SU-DHL-6 (cell line): ENCODE measurements around the gene TUBG1.

Source experiments
- H2AFZ ChIP-seq: fragments of 200-600 bp; sonication (generic); 2 replicates; pipeline ENCODE4 v1.6.1; 2014; ENCODE audit warnings: low read depth, mild to moderate bottlenecking, moderate library complexity, mixed read lengths, antibody characterized with exemption, low read length; ENCODE audit not compliant: severe bottlenecking
- H3F3A ChIP-seq: fragments of 200-600 bp; shearing (Covaris generic); 2 replicates; pipeline ENCODE4 v1.6.0; 2016; ENCODE audit warnings: antibody characterized with exemption, mild to moderate bottlenecking; ENCODE audit not compliant: insufficient read depth
- H3K27ac ChIP-seq: fragments of 200-600 bp; sonication (generic); 2 replicates; pipeline ENCODE4 v1.5.1; 2016; ENCODE audit warnings: low read depth, mild to moderate bottlenecking, low read length, moderate library complexity, mixed read lengths
- H3K27me3 ChIP-seq: fragments of 200-600 bp; sonication (generic), shearing (Covaris generic); 2 replicates; pipeline ENCODE4 v1.6.0; 2014; ENCODE audit warnings: mild to moderate bottlenecking, low read length
- H3K36me3 ChIP-seq: fragments of 200-600 bp; sonication (generic); 2 replicates; pipeline ENCODE4 v1.6.1; 2014; ENCODE audit warnings: mild to moderate bottlenecking, low read length, mixed read lengths
- H3K4me2 ChIP-seq: fragments of 300-600, 200-600 bp; shearing (Covaris generic), sonication (generic); 2 replicates; pipeline ENCODE4 v1.6.0; 2014; ENCODE audit warnings: low read length, low read depth, mild to moderate bottlenecking; ENCODE audit not compliant: poor library complexity, severe bottlenecking
- H3K4me3 ChIP-seq: fragments of 200-600 bp; sonication (generic); 2 replicates; pipeline ENCODE4 v1.5.1; 2014; ENCODE audit warnings: antibody characterized with exemption, low read length, mild to moderate bottlenecking, mixed read lengths; ENCODE audit not compliant: insufficient read depth, poor library complexity, severe bottlenecking
- H3K79me2 ChIP-seq: fragments of 200-600 bp; sonication (generic); 2 replicates; pipeline ENCODE4 v1.6.1; 2014; ENCODE audit warnings: mild to moderate bottlenecking, low read length, moderate library complexity; ENCODE audit not compliant: insufficient read depth
- H3K9ac ChIP-seq: fragments of 200-600 bp; sonication (generic); 2 replicates; pipeline ENCODE4 v1.7.0; 2014; ENCODE audit warnings: mild to moderate bottlenecking, low read length
- H3K9me2 ChIP-seq: fragments of 200-600 bp; sonication (generic); replicated peaks from 2 replicates; pipeline ENCODE4 v1.6.1; 2014; ENCODE audit warnings: low read length; ENCODE audit not compliant: insufficient read depth
- H3K9me3 ChIP-seq: fragments of 200-600 bp; sonication (generic); 2 replicates; pipeline ENCODE4 v1.6.1; 2014; ENCODE audit warnings: low read length, mixed read lengths; ENCODE audit not compliant: insufficient read depth
- H4K20me1 ChIP-seq: fragments of 200-600 bp; sonication (generic); 2 replicates; pipeline ENCODE4 v1.6.1; 2014; ENCODE audit warnings: low read depth, mild to moderate bottlenecking, antibody characterized with exemption, low read length, moderate library complexity, mixed read lengths
- EZH2phosphoT487 ChIP-seq: fragments of 200-600 bp; sonication (generic), shearing (Covaris generic); conservative IDR thresholded peaks from 2 replicates; pipeline ENCODE4 v1.6.1; 2018; ENCODE audit warnings: mild to moderate bottlenecking, antibody characterized with exemption, low read length, moderate library complexity, mixed read lengths
- TF ChIP-seq, protein P1 (sequence below): fragments of 200-600 bp; sonication (generic); IDR thresholded peaks from one replicate; pipeline ENCODE4 v1.5.1; 2017; ENCODE audit warnings: antibody characterized with exemption, mild to moderate bottlenecking, low read length, moderate library complexity; ENCODE audit not compliant: insufficient read depth, poor library complexity, severe bottlenecking

TUBG1 gene

DNA sequence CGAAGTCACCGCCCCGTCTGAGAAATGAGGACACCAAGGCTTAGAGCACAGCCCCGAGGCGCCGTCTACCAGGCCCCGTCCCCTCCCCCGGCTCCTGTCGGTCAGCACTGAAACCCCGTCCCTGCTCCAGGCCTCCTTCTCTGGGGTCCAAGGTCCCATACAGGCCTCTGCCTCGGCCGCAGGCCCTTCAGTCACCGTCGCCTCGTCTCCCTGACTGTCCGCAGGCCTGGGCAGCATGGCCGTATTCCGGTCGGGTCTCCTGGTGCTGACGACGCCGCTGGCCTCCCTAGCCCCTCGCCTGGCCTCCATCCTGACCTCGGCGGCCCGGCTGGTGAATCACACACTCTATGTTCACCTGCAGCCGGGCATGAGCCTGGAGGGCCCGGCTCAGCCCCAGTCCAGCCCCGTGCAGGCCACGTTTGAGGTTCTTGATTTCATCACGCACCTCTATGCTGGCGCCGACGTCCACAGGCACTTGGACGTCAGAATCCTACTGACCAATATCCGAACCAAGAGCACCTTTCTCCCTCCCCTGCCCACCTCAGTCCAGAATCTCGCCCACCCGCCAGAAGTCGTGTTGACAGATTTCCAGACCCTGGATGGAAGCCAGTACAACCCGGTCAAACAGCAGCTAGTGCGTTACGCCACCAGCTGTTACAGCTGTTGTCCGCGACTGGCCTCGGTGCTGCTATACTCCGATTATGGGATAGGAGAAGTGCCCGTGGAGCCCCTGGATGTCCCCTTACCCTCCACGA, 46.9 kb upstream of the TUBG1 start:
- Histone ChIP-seq H3K79me2 (peaks cover 32% of the 10 kb centered on the region), H3K9ac (peak overlapping the region; percentile 85), H3K4me3 (peak overlapping the region; percentile 66), H2AFZ (no peak overlapping the region), H4K20me1 (no peaks in the 10 kb centered on the region), H3K27me3 (no peaks in the 10 kb centered on the region), H3K36me3 (no peaks in the 10 kb centered on the region), H3K9me3 (no peaks in the 10 kb centered on the region), H3K4me2 (peak overlapping the region; percentile 80), H3K9me2 (no peaks in the 10 kb centered on the region), H3K27ac (peak overlapping the region; percentile 59), H3F3A (peaks cover 5% of the 10 kb centered on the region; the same call in 1 of the 2 replicates)
- TF ChIP-seq EZH2phosphoT487, result no peak
- TF ChIP-seq, protein P1, sequence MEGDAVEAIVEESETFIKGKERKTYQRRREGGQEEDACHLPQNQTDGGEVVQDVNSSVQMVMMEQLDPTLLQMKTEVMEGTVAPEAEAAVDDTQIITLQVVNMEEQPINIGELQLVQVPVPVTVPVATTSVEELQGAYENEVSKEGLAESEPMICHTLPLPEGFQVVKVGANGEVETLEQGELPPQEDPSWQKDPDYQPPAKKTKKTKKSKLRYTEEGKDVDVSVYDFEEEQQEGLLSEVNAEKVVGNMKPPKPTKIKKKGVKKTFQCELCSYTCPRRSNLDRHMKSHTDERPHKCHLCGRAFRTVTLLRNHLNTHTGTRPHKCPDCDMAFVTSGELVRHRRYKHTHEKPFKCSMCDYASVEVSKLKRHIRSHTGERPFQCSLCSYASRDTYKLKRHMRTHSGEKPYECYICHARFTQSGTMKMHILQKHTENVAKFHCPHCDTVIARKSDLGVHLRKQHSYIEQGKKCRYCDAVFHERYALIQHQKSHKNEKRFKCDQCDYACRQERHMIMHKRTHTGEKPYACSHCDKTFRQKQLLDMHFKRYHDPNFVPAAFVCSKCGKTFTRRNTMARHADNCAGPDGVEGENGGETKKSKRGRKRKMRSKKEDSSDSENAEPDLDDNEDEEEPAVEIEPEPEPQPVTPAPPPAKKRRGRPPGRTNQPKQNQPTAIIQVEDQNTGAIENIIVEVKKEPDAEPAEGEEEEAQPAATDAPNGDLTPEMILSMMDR, result no peak

DNA sequence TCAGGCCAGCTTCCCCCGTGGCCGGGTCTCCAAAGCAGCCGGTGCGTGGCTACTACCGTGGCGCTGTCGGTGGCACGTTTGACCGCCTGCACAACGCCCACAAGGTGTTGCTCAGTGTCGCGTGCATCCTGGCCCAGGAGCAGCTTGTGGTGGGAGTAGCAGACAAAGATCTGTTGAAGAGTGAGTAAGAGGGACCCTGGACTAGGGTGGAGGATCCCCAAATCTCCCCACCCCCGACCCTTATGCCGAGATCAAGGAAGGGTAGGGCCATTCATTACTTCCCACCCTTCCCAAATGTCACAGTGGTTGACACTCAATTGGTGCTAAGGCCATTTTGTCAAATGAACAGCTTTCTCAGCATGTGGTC, 46.4 kb upstream of the TUBG1 start:
- H3K79me2 ChIP-seq, result peaks cover 36% of the 10 kb centered on the region
- peaks cover 5% of the 10 kb centered on the region; the same call in 1 of the 2 replicates for H3F3A ChIP-seq
- H2AFZ ChIP-seq, result no peak overlapping the region

DNA sequence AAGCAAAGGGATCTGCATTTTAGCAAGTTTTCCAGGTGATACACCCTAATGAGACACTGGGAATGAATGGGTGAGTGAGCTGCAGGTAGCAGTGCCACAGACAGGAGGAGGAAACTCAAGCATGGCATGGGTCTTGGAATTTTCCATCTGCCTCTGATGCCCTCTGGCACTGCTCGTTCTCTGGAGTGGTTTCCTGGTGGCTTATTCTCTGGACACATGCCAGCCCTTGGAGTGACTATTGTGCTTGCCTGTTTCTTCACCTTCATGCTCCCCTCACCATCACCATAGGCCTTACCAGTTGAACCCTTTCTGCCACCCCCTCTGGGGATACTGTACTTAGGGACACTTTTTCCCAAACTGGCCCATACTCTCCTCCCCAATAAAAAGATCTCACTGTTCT, 45.9 kb upstream of the TUBG1 start:
- H3K36me3 ChIP-seq, result no peaks in the 10 kb centered on the region
- H3K9me3 ChIP-seq, result no peaks in the 10 kb centered on the region
- no peak overlapping the region for H2AFZ ChIP-seq
- peaks cover 40% of the 10 kb centered on the region for H3K79me2 ChIP-seq
- peak overlapping the region; percentile 85 for H3K9ac ChIP-seq
- peak overlapping the region; percentile 80 for H3K4me2 ChIP-seq
- H3K4me3 ChIP-seq, result peak overlapping the region; percentile 66
- H3K27me3 ChIP-seq, result no peaks in the 10 kb centered on the region
- peaks cover 5% of the 10 kb centered on the region; the same call in 1 of the 2 replicates for H3F3A ChIP-seq
- H4K20me1 ChIP-seq, result no peaks in the 10 kb centered on the region
- TF ChIP-seq EZH2phosphoT487, result no peak
- TF ChIP-seq, protein P1, result no peak
- no peak overlapping the region for H3K27ac ChIP-seq
- no peaks in the 10 kb centered on the region for H3K9me2 ChIP-seq

More for the DNA sequence above, 46.4 kb upstream of the TUBG1 start:
- Histone ChIP-seq H3K4me3 (peak overlapping the region; percentile 66), H3K9me2 (no peaks in the 10 kb centered on the region), H3K27me3 (no peaks in the 10 kb centered on the region), H3K4me2 (peak overlapping the region; percentile 80), H4K20me1 (no peaks in the 10 kb centered on the region), H3K36me3 (no peaks in the 10 kb centered on the region), H3K27ac (peak overlapping the region; percentile 59; the same call in 1 of the 2 replicates), H3K9ac (peak overlapping the region; percentile 85), H3K9me3 (no peaks in the 10 kb centered on the region)
- TF ChIP-seq, protein P1, result no peak
- TF ChIP-seq EZH2phosphoT487, result no peak
